ENCODE results near the gene JAKMIP1.

Gene JAKMIP1

GRCh38 chr4:6155996-6156750 lies 44.2 kb downstream of the JAKMIP1 start:
- FAIRE-seq = no peak
- TF ChIP-seq POU2F2 (IDR thresholded peaks at IDR 0.05; ENCODE audit: low read depth, low read length) (no peak), POLR2A (IDR thresholded peaks at IDR 0.05; ENCODE audit: low read depth, low read length) (no peak), PAX5 (IDR thresholded peaks at IDR 0.05; ENCODE audit: insufficient read depth, low read length, severe bottlenecking) (no peak), TAF1 (IDR thresholded peaks at IDR 0.05; ENCODE audit: low read depth, low read length) (no peak), POLR2AphosphoS5 (IDR thresholded peaks at IDR 0.05; ENCODE audit: low read depth, low read length) (no peak), SPI1 (IDR thresholded peaks at IDR 0.05; ENCODE audit: low read depth, low read length) (no peak)

GRCh38 chr4:6154875-6155274 lies 45.5 kb downstream of the JAKMIP1 start:
- TF ChIP-seq POLR2A (IDR thresholded peaks at IDR 0.05; ENCODE audit: low read depth, low read length) = no peak
- no peak for TF ChIP-seq PAX5 (IDR thresholded peaks at IDR 0.05; ENCODE audit: insufficient read depth, low read length, severe bottlenecking)
- no peak for TF ChIP-seq POU2F2 (IDR thresholded peaks at IDR 0.05; ENCODE audit: low read depth, low read length)
- TF ChIP-seq SPI1 (IDR thresholded peaks at IDR 0.05; ENCODE audit: low read depth, low read length) = no peak
- TF ChIP-seq POLR2AphosphoS5 (IDR thresholded peaks at IDR 0.05; ENCODE audit: low read depth, low read length) = no peak
- TF ChIP-seq TAF1 (IDR thresholded peaks at IDR 0.05; ENCODE audit: low read depth, low read length) = no peak
- DNase-seq (ENCODE audit: insufficient read length, low spot score) (no peak), FAIRE-seq (no peak)

More at GRCh38 chr4:6155996-6156750, 44.2 kb downstream of the JAKMIP1 start:
- DNase-seq (ENCODE audit: insufficient read length, low spot score) = no peak

DNA sequence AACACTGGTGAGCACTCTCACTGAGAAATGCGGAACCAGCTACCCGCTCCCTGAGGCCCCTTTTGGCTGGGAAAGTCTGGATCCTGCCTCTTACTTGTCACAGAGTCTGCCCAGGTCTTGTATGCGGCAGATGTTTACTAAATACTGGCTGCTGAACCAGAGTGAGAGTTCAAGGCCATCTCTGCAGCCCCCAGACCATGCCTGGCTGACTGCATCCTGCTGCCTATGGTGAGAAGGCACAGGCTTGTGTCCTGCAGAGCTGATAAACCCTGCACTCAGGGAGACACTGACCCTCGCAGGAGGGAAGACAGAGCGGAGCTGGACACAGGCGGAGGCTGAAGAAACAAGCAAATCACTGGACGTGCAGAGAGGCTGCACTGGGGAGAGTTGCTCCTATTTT lies 46.5 kb downstream of the JAKMIP1 start:
- DNase-seq (ENCODE audit: insufficient read length, low spot score) (no peak), FAIRE-seq (no peak)
- TF ChIP-seq SPI1 (IDR thresholded peaks at IDR 0.05; ENCODE audit: low read depth, low read length) (peak; percentile 24; the same call in 1 of the 2 replicates), PAX5 (IDR thresholded peaks at IDR 0.05; ENCODE audit: insufficient read depth, low read length, severe bottlenecking) (no peak)

GRCh38 chr4:6152869-6153705 lies 47.3 kb downstream of the JAKMIP1 start:
- DNase-seq (ENCODE audit: insufficient read length, low spot score) (no peak), FAIRE-seq (no peak)
- TF ChIP-seq SPI1 (IDR thresholded peaks at IDR 0.05; ENCODE audit: low read depth, low read length) (no peak), TAF1 (IDR thresholded peaks at IDR 0.05; ENCODE audit: low read depth, low read length) (no peak), POU2F2 (IDR thresholded peaks at IDR 0.05; ENCODE audit: low read depth, low read length) (no peak), PAX5 (IDR thresholded peaks at IDR 0.05; ENCODE audit: insufficient read depth, low read length, severe bottlenecking) (no peak), POLR2A (IDR thresholded peaks at IDR 0.05; ENCODE audit: low read depth, low read length) (no peak), POLR2AphosphoS5 (IDR thresholded peaks at IDR 0.05; ENCODE audit: low read depth, low read length) (no peak)

GRCh38 chr4:6150046-6150735 lies 50.2 kb downstream of the JAKMIP1 start:
- no peak for TF ChIP-seq POU2F2 (IDR thresholded peaks at IDR 0.05; ENCODE audit: low read depth, low read length)
- TF ChIP-seq PAX5 (IDR thresholded peaks at IDR 0.05; ENCODE audit: insufficient read depth, low read length, severe bottlenecking) = no peak
- TF ChIP-seq POLR2AphosphoS5 (IDR thresholded peaks at IDR 0.05; ENCODE audit: low read depth, low read length) = no peak
- FAIRE-seq (no peak), DNase-seq (ENCODE audit: insufficient read length, low spot score) (no peak)

- TF ChIP-seq POLR2A (IDR thresholded peaks at IDR 0.05; ENCODE audit: low read depth, low read length) = no peak
- TF ChIP-seq TAF1 (IDR thresholded peaks at IDR 0.05; ENCODE audit: low read depth, low read length) = no peak
- TF ChIP-seq POU2F2 (IDR thresholded peaks at IDR 0.05; ENCODE audit: low read depth, low read length) = no peak
- no peak for TF ChIP-seq SPI1 (IDR thresholded peaks at IDR 0.05; ENCODE audit: low read depth, low read length)
- TF ChIP-seq PAX5 (IDR thresholded peaks at IDR 0.05; ENCODE audit: insufficient read depth, low read length, severe bottlenecking) = no peak
- TF ChIP-seq POLR2AphosphoS5 (IDR thresholded peaks at IDR 0.05; ENCODE audit: low read depth, low read length) = no peak
- FAIRE-seq (no peak), DNase-seq (ENCODE audit: insufficient read length, low spot score) (no peak)
Measured at GRCh38 chr4:6148506-6149205, 51.7 kb downstream of the JAKMIP1 start.

- no peak for FAIRE-seq
- no peak for TF ChIP-seq POLR2AphosphoS5 (IDR thresholded peaks at IDR 0.05; ENCODE audit: low read depth, low read length)
- no peak for TF ChIP-seq PAX5 (IDR thresholded peaks at IDR 0.05; ENCODE audit: insufficient read depth, low read length, severe bottlenecking)
- TF ChIP-seq SPI1 (IDR thresholded peaks at IDR 0.05; ENCODE audit: low read depth, low read length) = no peak
- no peak for TF ChIP-seq TAF1 (IDR thresholded peaks at IDR 0.05; ENCODE audit: low read depth, low read length)
- TF ChIP-seq POU2F2 (IDR thresholded peaks at IDR 0.05; ENCODE audit: low read depth, low read length) = no peak
- TF ChIP-seq POLR2A (IDR thresholded peaks at IDR 0.05; ENCODE audit: low read depth, low read length) = no peak
- DNase-seq (ENCODE audit: insufficient read length, low spot score) = no peak
Measured at GRCh38 chr4:6147441-6147840, 52.9 kb downstream of the JAKMIP1 start.

DNA sequence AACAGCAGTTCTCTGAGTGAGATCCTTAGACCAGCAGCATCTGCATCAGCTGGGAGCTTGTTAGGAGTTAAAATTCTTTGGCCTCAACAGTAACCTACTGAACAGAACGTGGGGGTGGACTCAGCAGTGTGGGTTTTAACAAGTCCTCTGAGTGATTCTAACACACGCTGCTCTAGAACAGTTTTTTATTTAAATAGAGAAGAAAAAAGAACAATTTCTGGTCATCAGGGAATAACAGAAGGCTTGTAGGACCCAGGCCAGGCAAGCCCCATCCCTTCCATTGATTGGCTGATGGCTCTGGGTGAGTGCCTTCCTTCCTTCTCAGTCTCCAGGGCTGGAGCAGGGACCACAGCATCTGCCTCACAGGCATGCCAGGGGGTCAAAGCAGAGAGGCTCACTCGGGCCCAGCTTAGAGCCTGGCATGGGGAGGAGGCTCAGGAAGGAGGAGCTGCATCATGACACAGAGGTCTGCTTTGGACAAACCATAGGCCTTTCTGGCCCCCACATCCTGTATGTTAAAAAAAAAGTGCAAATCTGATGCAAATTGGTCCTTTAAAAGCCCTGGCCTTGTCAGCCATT lies 56.7 kb downstream of the JAKMIP1 start:
- no peak for DNase-seq (ENCODE audit: insufficient read length, low spot score)
- FAIRE-seq = no peak
- no peak for TF ChIP-seq POLR2A (IDR thresholded peaks at IDR 0.05; ENCODE audit: low read depth, low read length)
- no peak for TF ChIP-seq POU2F2 (IDR thresholded peaks at IDR 0.05; ENCODE audit: low read depth, low read length)
- TF ChIP-seq POLR2AphosphoS5 (IDR thresholded peaks at IDR 0.05; ENCODE audit: low read depth, low read length) = no peak
- no peak for TF ChIP-seq SPI1 (IDR thresholded peaks at IDR 0.05; ENCODE audit: low read depth, low read length)
- TF ChIP-seq TAF1 (IDR thresholded peaks at IDR 0.05; ENCODE audit: low read depth, low read length) = no peak
- TF ChIP-seq PAX5 (IDR thresholded peaks at IDR 0.05; ENCODE audit: insufficient read depth, low read length, severe bottlenecking) = no peak
